GM23338 (cell line): ENCODE data around the gene FYN. TPM values are rescaled to one million over a fixed set of nuclear protein-coding genes. Genes with fewer than 3 reads are reported as not detected.

Experiments used
- CREB1 ChIP-seq: fragments of 250-450 bp; sonication (Bioruptor Pico); IDR thresholded peaks from 2 replicates; pipeline ENCODE4 v1.5.0; 2020; ENCODE audit warnings: low read depth, mild to moderate bottlenecking, moderate library complexity
- EZH2phosphoT487 ChIP-seq: fragments of 200-600 bp; sonication (generic); IDR thresholded peaks from one replicate; pipeline ENCODE4 v1.8.1; 2018; ENCODE audit warnings: antibody characterized with exemption; ENCODE audit not compliant: unreplicated experiment
- JUNB ChIP-seq: IDR thresholded peaks from one replicate; pipeline ENCODE4 v1.6.1; 2016; ENCODE audit warnings: antibody characterized with exemption; ENCODE audit not compliant: unreplicated experiment
- NANOG ChIP-seq: IDR thresholded peaks from 2 replicates; pipeline ENCODE4 v1.6.1; 2016; ENCODE audit warnings: antibody characterized with exemption, borderline replicate concordance
- POLR2AphosphoS5 ChIP-seq: IDR thresholded peaks from 2 replicates; pipeline ENCODE4 v1.6.1; 2016; ENCODE audit warnings: antibody characterized with exemption, low read depth
- STAT1 ChIP-seq: IDR thresholded peaks from one replicate; pipeline ENCODE4 v1.6.1; 2016; ENCODE audit warnings: antibody characterized with exemption; ENCODE audit not compliant: unreplicated experiment
- ZNF114 ChIP-seq: fragments of 250-450 bp; sonication (Bioruptor Pico); IDR thresholded peaks from 2 replicates; pipeline ENCODE4 v1.5.0; 2020; ENCODE audit warnings: mild to moderate bottlenecking, moderate library complexity
- ZNF331 ChIP-seq: fragments of 250-450 bp; sonication (Bioruptor Pico); IDR thresholded peaks from 2 replicates; pipeline ENCODE4 v1.5.0; 2020; ENCODE audit warnings: low read depth, mild to moderate bottlenecking, moderate library complexity
- polyA plus RNA-seq: library from polyadenylated mRNA; unstranded; fragments of >200 nt; fragmentation: Nextera tagmentation; extraction: Ambion mirVana; gene quantifications from 2 replicates; pipeline ENCODE4 v1.2.1, GENCODE V29; 2016
- total RNA-seq: library from RNA; depleted of rRNA; stranded (reverse); fragments of >200 nt; shearing (Covaris generic); gene quantifications from 2 replicates; pipeline ENCODE4 v1.2.3, GENCODE V29; 2014
- TF ChIP-seq, protein P1 (sequence below): fragments of 250-450 bp; sonication (Bioruptor Pico); IDR thresholded peaks from 2 replicates; pipeline ENCODE4 v1.5.0; 2020; ENCODE audit warnings: mild to moderate bottlenecking, moderate library complexity
- TF ChIP-seq, protein P2 (sequence below), 2 experiments: fragments of 200-600 bp in 1 of 2; sonication (generic) in 1 of 2; conservative IDR thresholded peaks; 2 replicates each; pipeline versions ENCODE4 v1.5.1 to v1.6.1; 2016 to 2017; ENCODE audit warnings: antibody characterized with exemption in 2 of 2, low read depth in 2 of 2, mild to moderate bottlenecking in 2 of 2, moderate library complexity in 1 of 2
- TF ChIP-seq, protein P3 (sequence below): IDR thresholded peaks from 2 replicates; pipeline ENCODE4 v1.6.1; 2016; ENCODE audit warnings: antibody characterized with exemption

The FYN gene
- total and polyA plus RNA-seq, 2 experiments from 2014 or later = 46.8 to 143 TPM

DNA sequence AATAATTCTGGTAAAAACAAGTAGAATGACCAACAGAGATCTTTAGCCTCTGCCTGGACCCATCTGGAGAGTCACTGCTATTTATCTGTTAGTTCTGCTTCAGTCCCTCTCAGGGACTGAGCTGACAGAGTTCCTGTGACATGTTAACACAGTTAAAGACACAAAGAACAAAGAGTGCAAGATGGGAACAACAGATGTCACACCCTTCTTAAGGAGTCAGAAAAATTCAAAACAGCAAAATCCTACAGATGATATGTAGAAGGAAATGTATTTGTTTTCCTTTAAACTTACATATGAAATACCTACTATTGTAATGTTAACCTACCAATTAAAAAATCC, 102.2 kb downstream of the FYN start (continued):
- TF ChIP-seq, protein P1, sequence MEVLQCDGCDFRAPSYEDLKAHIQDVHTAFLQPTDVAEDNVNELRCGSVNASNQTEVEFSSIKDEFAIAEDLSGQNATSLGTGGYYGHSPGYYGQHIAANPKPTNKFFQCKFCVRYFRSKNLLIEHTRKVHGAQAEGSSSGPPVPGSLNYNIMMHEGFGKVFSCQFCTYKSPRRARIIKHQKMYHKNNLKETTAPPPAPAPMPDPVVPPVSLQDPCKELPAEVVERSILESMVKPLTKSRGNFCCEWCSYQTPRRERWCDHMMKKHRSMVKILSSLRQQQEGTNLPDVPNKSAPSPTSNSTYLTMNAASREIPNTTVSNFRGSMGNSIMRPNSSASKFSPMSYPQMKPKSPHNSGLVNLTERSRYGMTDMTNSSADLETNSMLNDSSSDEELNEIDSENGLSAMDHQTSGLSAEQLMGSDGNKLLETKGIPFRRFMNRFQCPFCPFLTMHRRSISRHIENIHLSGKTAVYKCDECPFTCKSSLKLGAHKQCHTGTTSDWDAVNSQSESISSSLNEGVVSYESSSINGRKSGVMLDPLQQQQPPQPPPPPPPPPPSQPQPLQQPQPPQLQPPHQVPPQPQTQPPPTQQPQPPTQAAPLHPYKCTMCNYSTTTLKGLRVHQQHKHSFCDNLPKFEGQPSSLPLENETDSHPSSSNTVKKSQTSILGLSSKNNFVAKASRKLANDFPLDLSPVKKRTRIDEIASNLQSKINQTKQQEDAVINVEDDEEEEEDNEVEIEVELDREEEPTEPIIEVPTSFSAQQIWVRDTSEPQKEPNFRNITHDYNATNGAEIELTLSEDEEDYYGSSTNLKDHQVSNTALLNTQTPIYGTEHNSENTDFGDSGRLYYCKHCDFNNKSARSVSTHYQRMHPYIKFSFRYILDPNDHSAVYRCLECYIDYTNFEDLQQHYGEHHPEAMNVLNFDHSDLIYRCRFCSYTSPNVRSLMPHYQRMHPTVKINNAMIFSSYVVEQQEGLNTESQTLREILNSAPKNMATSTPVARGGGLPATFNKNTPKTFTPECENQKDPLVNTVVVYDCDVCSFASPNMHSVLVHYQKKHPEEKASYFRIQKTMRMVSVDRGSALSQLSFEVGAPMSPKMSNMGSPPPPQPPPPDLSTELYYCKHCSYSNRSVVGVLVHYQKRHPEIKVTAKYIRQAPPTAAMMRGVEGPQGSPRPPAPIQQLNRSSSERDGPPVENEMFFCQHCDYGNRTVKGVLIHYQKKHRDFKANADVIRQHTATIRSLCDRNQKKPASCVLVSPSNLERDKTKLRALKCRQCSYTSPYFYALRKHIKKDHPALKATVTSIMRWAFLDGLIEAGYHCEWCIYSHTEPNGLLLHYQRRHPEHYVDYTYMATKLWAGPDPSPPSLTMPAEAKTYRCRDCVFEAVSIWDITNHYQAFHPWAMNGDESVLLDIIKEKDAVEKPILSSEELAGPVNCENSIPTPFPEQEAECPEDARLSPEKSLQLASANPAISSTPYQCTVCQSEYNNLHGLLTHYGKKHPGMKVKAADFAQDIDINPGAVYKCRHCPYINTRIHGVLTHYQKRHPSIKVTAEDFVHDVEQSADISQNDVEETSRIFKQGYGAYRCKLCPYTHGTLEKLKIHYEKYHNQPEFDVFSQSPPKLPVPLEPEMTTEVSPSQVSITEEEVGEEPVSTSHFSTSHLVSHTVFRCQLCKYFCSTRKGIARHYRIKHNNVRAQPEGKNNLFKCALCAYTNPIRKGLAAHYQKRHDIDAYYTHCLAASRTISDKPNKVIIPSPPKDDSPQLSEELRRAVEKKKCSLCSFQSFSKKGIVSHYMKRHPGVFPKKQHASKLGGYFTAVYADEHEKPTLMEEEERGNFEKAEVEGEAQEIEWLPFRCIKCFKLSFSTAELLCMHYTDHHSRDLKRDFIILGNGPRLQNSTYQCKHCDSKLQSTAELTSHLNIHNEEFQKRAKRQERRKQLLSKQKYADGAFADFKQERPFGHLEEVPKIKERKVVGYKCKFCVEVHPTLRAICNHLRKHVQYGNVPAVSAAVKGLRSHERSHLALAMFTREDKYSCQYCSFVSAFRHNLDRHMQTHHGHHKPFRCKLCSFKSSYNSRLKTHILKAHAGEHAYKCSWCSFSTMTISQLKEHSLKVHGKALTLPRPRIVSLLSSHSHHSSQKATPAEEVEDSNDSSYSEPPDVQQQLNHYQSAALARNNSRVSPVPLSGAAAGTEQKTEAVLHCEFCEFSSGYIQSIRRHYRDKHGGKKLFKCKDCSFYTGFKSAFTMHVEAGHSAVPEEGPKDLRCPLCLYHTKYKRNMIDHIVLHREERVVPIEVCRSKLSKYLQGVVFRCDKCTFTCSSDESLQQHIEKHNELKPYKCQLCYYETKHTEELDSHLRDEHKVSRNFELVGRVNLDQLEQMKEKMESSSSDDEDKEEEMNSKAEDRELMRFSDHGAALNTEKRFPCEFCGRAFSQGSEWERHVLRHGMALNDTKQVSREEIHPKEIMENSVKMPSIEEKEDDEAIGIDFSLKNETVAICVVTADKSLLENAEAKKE (CRISPR knock-in tag) = no peak
- no peak for TF ChIP-seq EZH2phosphoT487
- no peak for TF ChIP-seq ZNF331
- TF ChIP-seq NANOG = no peak
- TF ChIP-seq JUNB = no peak
- TF ChIP-seq STAT1 = no peak
- TF ChIP-seq, protein P2, sequence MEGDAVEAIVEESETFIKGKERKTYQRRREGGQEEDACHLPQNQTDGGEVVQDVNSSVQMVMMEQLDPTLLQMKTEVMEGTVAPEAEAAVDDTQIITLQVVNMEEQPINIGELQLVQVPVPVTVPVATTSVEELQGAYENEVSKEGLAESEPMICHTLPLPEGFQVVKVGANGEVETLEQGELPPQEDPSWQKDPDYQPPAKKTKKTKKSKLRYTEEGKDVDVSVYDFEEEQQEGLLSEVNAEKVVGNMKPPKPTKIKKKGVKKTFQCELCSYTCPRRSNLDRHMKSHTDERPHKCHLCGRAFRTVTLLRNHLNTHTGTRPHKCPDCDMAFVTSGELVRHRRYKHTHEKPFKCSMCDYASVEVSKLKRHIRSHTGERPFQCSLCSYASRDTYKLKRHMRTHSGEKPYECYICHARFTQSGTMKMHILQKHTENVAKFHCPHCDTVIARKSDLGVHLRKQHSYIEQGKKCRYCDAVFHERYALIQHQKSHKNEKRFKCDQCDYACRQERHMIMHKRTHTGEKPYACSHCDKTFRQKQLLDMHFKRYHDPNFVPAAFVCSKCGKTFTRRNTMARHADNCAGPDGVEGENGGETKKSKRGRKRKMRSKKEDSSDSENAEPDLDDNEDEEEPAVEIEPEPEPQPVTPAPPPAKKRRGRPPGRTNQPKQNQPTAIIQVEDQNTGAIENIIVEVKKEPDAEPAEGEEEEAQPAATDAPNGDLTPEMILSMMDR (conservative IDR thresholded peaks at IDR 0.05; ENCODE audit: low read depth in 2 of 2) = no peak
- TF ChIP-seq, protein P3, sequence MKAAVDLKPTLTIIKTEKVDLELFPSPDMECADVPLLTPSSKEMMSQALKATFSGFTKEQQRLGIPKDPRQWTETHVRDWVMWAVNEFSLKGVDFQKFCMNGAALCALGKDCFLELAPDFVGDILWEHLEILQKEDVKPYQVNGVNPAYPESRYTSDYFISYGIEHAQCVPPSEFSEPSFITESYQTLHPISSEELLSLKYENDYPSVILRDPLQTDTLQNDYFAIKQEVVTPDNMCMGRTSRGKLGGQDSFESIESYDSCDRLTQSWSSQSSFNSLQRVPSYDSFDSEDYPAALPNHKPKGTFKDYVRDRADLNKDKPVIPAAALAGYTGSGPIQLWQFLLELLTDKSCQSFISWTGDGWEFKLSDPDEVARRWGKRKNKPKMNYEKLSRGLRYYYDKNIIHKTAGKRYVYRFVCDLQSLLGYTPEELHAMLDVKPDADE = no peak
- no peak for TF ChIP-seq ZNF114 (CRISPR knock-in tag)
- no peak for TF ChIP-seq POLR2AphosphoS5
- no peak for TF ChIP-seq CREB1 (CRISPR knock-in tag)
